Heart left ventricle (tissue), 13 donors: ENCODE measurements around the gene INF2.

ENCODE experiments used
- CTCF ChIP-seq, 12 donors: fragments of 200-600 bp; sonication (generic) in 4 of 12; IDR thresholded peaks; one replicate each; pipeline versions ENCODE4 v1.5.0 to v1.8.0; 2018 to 2022; ENCODE audit warnings: antibody characterized with exemption in 12 of 12, mild to moderate bottlenecking in 5 of 12
- POLR2A ChIP-seq, 2 donors: fragments of 450-650 bp; IDR thresholded peaks; one replicate each; pipeline ENCODE4 v1.6.1; 2017; ENCODE audit warnings: antibody characterized with exemption in 2 of 2, mild to moderate bottlenecking in 2 of 2, moderate library complexity in 2 of 2
- donor health status: ischemic (EF 13 %, LVEDD 7.1; RV severe dilation, severe dysfunction).
- donor health status: DM: no; HTN: yes; CAD: no.
- donor health status: DM: no; HTN: no; CAD: no.
- donor health status: ischemic (EF 25% LVEDD 6.9; RV normal size, moderate dysfunction).
- donor health status: ischemic (EF 25% LVEDD 5.7; RV mildly dilated, moderate dysfunction).
- donor health status: ischemic (EF 35%, LVEDD 5.7; RV mildly dilated, moderate dysfunction).
- donor health status: nonischemic (EF 11% LVEDD 7.7; RV severe dilation, severe dysfunction).
- donor health status: DM: yes; HTN: yes; CAD: no.
- donor health status: PGD.
- donor health status: ischemic (EF 29% LVEDD 5.4; RV normal size, mild dysfunction).
- donor health status: nonischemic (EF 23%, LVEDD 6.1; RV moderate dilation, normal function).

GRCh38 chr14:104673481-104673880 is 15.9 kb upstream of the INF2 start:
- TF ChIP-seq CTCF (IDR thresholded peaks at IDR 0.05) (no peak), POLR2A (IDR thresholded peaks at IDR 0.05) (no peak)
